ENCODE data around the gene BOK. TPM values are rescaled to one million over a fixed set of nuclear protein-coding genes. Genes with fewer than 3 reads are reported as not detected.

BOK gene
- total and polyA plus RNA-seq, 4 donors = 11.8 to 44.3 (median 29.1) TPM

DNA sequence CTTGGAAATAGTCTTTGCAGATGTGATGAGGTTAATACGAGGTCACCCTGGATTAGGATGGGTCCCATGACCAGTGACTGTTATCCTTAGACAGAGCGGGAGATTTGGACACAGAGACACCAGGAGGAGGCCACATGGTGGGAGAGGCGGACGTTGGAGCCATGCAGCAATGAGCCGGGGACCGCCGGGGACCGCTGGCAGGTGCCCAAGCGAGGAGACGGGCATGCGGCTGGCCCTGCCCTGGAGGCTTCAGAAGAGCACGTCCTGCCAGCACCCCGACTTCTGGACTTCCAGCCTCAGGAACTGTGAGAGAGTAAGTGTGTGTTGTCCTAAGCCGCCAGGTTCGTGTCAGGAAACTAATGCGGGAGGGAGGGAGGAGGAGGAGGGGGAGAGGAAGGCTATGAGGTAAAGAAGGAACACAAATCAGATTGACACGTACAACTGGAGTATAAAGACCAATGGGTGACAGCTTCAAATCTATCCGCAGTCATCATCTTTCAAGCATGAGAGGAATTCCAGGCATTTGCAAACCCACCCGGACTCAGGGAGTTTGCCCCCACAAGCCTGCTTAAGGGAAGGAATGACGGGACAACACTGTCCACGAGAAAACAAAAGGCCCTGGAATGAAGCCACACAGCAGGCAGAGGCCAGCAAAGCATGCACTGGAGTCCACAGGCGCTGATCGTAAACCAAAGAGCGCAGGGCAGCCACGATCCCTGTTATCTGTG is 11.6 kb upstream of the BOK start:
- ATAC-seq (ENCODE audit: insufficient read depth, low FRiP score) = no peak
- Histone ChIP-seq H3K27ac (ENCODE audit: low read depth in 1 of 2, low read length in 1 of 2) (no peak overlapping the region), H3K4me3 (no peak overlapping the region), H3K27me3 (ENCODE audit: control insufficient read depth in 3 of 3, insufficient read depth in 3 of 3, low read length in 2 of 3) (peaks cover 0 to 9% (median 0%) of the 10 kb centered on the region in 3 donors), H3K36me3 (ENCODE audit: control insufficient read depth in 4 of 4, insufficient read depth in 4 of 4, low read length in 4 of 4) (no peaks in the 10 kb centered on the region), H3K9me3 (ENCODE audit: control insufficient read depth in 4 of 4, insufficient read depth in 3 of 4, low read length in 3 of 4) (peaks cover 0 to 3% (median 0%) of the 10 kb centered on the region in 4 donors), H3K4me1 (ENCODE audit: control insufficient read depth in 5 of 5, insufficient read depth in 5 of 5, low read length in 5 of 5) (peaks cover 0 to 57% (median 31%) of the 10 kb centered on the region in 5 donors), H3K9ac (ENCODE audit: insufficient read depth in 1 of 2, low read length in 2 of 2) (no peak overlapping the region)
- no peak for TF ChIP-seq CTCF (IDR thresholded peaks at IDR 0.05; ENCODE audit: control extremely low read depth, extremely low read depth)
- peak; percentile 72 to 81 (median 80) for DNase-seq
- WGBS, 2 donors = 23 to 34% methylated on average over 25 of the region's 25 CpGs

DNA sequence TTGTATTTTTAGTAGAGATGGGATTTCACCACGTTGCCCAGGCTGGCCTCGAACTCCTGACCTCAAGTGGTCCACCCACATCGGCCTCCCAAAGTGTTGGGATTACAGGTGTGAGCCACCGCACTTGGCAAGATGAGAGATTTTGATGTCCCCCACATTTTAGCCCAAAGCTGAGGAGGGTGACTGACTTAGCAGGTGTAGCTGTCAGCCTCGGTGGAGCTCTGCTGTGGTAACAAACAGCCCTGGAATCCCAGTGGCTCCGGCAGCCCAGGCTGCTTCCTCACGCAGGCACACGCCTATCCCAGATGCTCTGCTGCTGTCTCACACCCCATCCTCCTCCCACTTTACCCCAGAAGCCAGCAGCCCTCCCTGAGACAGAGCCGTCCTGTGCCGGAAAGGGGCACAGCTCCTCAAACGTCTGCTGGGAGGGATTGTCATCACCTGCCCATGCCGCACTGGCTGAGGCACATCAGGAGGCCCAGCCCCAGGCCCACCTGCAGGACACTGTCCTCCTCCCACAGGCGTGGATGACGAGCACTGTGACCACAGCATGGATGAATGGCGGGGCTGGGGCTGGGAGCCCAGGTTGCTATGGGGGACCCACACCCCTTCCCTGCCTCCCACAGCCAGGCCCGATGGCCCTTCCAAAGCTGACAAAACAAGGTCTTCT is 10.6 kb upstream of the BOK start:
- Histone ChIP-seq H3K9me3 (ENCODE audit: control insufficient read depth in 4 of 4, insufficient read depth in 3 of 4, low read length in 3 of 4) (peaks cover 0 to 3% (median 0%) of the 10 kb centered on the region in 4 donors), H3K4me1 (ENCODE audit: control insufficient read depth in 5 of 5, insufficient read depth in 5 of 5, low read length in 5 of 5) (peaks cover 0 to 62% (median 31%) of the 10 kb centered on the region in 5 donors), H3K9ac (ENCODE audit: insufficient read depth in 1 of 2, low read length in 2 of 2) (no peak overlapping the region), H3K27ac (ENCODE audit: low read depth in 1 of 2, low read length in 1 of 2) (no peak overlapping the region), H3K36me3 (ENCODE audit: control insufficient read depth in 4 of 4, insufficient read depth in 4 of 4, low read length in 4 of 4) (no peaks in the 10 kb centered on the region), H3K4me3 (no peak overlapping the region), H3K27me3 (ENCODE audit: control insufficient read depth in 3 of 3, insufficient read depth in 3 of 3, low read length in 2 of 3) (peaks cover 0 to 3% (median 0%) of the 10 kb centered on the region in 3 donors)
- ATAC-seq (ENCODE audit: insufficient read depth, low FRiP score) = no peak
- WGBS, 2 donors = 89 to 93% methylated on average over 16 of the region's 16 CpGs
- DNase-seq = no peak
- TF ChIP-seq CTCF (IDR thresholded peaks at IDR 0.05; ENCODE audit: control extremely low read depth, extremely low read depth) = no peak

DNA sequence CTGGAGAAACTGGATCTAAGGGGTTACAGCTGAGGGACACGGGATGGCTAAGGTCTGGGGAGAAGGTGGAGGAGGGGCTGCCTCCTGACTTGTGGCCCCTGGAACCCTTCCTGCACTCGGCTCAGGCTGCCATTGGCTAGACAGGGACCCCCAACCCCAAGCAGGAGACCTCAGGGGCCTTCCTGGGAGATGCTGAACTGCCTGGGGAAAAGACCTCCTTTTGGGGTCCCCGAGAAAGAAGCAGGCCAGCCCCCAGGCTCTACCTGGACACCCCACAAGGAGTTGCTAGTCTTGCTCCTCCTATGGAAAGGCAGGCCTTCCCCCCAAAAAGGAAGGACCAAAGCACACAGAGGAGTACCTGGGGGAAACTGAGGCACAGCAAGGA is 10.1 kb upstream of the BOK start:
- no peak overlapping the region for H3K9ac ChIP-seq (ENCODE audit: insufficient read depth in 1 of 2, low read length in 2 of 2)
- no peak overlapping the region for H3K27ac ChIP-seq (ENCODE audit: low read depth in 1 of 2, low read length in 1 of 2)
- H3K4me1 ChIP-seq (ENCODE audit: control insufficient read depth in 5 of 5, insufficient read depth in 5 of 5, low read length in 5 of 5) = peaks cover 0 to 62% (median 31%) of the 10 kb centered on the region in 5 donors
- ATAC-seq (ENCODE audit: insufficient read depth, low FRiP score) = no peak
- no peaks in the 10 kb centered on the region for H3K36me3 ChIP-seq (ENCODE audit: control insufficient read depth in 4 of 4, insufficient read depth in 4 of 4, low read length in 4 of 4)
- no peak for DNase-seq
- no peak overlapping the region for H3K4me3 ChIP-seq
- WGBS, 2 donors = 88 to 89% methylated on average over 3 of the region's 3 CpGs
- no peak for TF ChIP-seq CTCF (IDR thresholded peaks at IDR 0.05; ENCODE audit: control extremely low read depth, extremely low read depth)
- H3K9me3 ChIP-seq (ENCODE audit: control insufficient read depth in 4 of 4, insufficient read depth in 3 of 4, low read length in 3 of 4) = peaks cover 0 to 3% (median 0%) of the 10 kb centered on the region in 4 donors
- peaks cover 0 to 3% (median 0%) of the 10 kb centered on the region in 3 donors for H3K27me3 ChIP-seq (ENCODE audit: control insufficient read depth in 3 of 3, insufficient read depth in 3 of 3, low read length in 2 of 3)

All from lung (tissue), 12 donors.